NCI-H1417 (cell line): ENCODE data around the gene PIGO.

Source experiments
- DNase-seq, 3 experiments: peaks; one replicate each; lab custom pipeline; 2025; lab: John Stamatoyannopoulos, UW

PIGO gene

DNA sequence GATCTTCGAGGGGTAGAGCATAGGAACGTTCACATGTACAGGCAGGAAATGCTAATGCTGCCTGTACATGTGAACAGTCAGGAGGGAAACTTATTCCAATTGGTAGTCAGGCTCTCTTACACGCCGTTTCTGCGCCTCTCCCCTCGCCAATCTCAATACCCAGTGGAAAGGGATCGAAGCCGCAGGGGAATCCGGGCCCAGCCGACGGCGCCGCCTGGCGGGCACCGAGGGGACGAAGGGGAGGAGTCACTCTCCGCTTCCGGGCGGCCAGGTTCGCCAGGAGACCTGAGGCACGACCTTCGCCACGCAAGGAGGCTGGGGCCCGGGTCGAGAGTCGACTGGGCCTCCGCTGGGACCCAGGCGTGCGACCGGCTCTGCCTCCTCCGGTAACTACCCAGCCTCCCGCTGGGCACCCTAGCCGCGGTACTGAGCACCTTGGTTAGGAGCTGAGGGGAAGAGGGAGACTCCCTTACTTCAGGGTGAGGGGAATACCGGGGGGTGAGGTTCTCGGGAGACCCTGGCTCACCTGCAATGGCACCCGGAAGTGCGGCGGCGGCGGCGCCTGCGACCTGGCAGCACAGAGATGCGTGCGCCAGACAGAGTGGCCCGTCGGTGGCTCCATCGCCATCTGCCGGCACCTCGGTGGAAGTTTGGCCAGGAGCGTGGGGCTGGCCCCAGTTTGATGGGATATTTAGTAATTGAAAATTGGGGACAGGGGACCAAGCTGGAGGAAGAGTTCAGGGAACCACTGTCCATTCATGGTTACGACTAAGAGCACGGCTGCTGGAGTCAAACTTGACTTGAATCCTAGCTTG lies at the start of gene PIGO:
PIGO (minus strand) TSS at position 557 of the 815 bp plus-strand sequence. CDS start 1,026 bp downstream, outside the sequence.
- peak; percentile 73 to 91 (median 91) for DNase-seq

DNA sequence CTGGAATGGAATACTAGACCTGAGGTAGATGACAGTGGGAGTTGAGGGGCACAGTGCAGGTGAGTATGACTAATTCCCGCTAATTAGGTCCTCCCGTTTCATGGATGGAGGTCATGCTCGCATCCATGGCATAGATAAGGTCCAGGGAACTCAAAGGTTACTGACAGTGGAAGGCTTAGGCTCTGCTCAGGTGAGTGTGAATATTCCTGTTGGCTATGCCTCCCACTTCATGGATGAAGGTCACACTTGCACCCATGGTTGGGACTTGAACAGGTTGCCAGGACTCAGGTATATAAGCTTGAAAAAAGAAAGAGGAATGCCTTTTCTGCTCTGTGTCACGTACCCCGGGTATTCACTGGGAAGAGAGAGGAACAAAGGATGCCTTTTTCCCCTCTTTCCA lies 45.6 kb upstream of the PIGO start:
- DNase-seq, result no peak

DNA sequence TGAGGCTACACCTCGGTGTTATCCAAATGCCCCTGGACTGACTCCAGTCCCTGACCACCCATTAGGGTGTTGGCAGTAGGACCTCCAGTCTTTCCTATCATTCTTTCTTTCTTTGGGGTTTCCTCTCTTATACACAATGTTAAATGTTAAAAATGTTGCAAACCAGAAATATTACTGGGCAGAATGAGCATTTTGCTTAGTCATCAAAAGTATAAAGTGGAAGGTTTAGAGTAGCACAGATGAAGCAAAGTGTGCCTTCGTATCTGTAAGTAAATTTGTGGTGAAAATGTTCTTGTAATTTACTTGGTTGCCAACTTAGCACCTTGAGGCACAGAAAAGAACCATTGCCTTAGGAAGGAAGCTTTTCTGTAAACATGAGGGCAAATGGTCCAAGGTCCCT lies 43.7 kb upstream of the PIGO start:
- no peak for DNase-seq

DNA sequence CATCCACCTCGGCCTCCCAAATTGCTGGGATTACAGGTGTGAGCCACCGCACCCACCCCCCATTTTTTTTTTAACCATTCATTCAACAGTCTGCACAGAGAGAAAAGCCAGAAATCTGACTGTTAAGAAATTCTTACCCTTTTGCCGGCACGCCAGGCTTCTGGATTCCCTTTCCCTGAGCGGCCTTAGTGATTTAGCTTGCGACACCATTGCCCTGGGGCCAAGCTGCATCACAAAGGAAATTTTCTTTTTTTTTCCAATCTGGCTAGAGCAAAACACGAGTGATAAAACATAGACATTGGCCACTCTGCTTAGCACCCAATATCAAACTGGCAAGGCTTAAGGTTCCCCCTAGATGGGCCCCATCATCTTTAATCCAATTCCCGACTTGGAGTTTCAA lies 40.5 kb upstream of the PIGO start:
- DNase-seq, result no peak

DNA sequence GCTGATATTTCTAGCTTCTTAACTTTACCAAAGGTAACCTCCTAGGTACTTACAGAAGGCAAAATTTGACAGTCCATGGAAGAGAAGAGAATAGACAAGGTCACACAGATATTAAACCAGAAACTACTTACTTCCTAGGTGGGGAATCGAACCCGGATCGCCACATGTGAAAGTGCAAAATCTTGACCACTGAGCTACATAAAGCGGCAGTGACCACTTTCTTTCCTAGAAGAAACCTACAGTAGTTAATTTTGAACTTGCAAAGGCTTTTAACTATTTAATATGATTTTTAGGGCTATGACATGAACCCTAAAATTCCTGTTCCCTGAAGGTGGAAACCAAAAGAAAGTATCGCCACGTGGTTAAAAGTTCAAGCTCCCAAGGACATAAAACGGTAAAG lies 39.6 kb upstream of the PIGO start:
- no peak for DNase-seq

DNA sequence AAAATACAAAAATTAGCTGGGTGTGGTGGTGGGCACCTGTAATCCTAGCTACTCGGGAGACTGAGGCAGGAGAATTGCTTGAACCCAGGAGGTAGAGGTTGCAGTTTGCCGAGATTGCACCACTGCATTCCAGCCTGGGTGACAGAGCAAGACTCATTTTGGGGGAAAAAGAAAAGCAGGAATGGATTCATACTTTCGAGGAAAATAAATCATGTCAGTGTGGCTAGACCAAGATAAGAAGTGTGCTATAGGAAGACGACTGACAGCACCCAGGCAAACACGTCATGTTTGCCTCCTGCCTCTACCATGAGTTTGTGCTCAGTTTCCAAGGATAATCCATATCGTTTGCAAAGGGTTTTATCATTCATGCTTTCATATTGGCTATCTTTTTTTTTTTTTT lies 38.5 kb upstream of the PIGO start:
- no peak for DNase-seq

DNA sequence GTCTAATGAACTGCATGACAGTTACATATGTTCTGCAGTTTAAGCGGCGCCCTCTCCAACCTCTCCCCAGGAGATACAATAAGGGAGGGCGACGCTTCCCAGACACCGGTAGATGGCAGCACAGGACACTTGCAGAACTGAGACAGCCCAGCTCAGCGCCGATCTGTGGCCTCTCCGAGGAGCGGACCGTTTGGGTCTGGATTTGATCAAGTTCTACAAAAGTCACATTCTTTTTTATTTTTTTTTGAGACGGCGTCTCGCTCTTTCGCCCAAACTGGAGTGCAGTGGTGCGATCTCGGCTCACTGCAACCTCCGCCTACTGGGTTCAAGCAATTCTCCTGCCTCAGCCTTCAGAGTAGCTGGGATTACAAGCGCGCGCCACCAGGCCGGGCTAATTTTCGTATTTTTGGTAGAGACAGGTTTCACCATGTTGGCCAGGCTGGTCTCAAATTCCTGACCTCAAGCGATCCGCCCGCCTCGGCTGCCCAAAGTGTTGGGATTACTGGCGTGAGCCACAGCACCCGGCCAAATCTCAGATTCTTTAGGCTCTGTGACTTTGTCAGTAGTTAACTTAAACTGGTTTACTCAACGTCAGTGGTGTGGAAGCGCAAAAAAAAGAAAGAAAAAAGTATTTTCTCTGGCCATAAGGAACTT lies 20.6 kb upstream of the PIGO start:
- DNase-seq, result peak; percentile 76 to 92 (median 81)

DNA sequence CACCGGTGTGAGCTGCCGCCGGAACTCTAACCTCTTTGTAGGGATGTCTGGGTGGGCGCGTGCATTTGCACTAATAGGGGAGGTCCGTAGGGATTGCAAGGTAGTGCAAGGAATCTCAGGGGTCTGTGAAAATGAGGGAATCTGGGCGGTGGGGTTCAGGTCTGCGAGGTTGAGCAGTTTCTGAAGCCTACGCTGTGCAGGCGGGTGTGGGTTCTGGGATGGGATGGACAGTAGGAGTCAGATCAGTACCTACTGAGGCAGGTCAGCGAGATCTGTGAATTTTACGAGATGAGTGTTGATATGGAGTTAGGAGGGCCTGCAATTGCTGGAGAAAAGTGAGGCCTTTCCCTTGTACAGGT lies 20.1 kb upstream of the PIGO start:
- DNase-seq, result no peak

DNA sequence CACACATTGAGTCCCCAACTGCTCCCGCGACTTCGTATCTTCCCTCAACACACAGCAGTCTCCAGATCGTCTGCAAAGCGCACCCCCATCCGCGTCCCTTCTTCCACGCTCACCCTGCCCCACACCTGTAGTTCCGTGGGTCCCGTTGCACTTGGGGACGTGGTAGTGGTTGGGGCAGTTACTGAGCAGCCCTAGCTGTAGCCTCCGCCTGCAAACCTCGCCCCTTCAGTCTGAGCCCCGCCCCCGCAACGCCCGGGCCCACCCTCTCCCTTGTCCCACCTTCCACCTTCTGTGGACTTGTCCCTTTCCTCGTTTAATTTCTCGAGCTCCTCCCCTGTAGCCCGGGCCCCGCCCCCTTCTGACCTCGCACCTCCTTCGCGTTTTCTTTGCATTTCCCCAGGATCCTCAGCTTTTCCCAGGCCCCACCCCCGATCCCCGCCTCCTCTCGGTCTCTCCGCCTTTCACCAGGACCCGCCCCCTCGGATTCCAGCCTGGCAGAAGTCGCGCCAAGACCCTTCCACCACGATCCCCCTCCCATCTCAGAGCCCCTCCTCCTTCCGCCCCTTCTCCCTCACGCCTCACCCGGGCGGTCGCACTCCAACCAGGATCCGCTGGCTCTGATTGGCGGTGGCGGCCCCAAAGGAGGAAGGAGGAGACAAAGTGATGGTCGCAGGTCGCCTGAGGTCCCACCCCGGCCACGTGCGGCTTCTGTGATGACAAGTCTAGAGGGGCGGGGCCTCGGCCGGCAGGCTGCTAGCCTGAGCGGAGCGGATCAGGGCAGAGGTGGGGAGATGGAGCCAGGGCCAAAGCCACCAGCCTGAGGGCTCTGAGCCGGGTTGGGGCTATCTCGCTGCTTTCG lies 19.5 kb upstream of the PIGO start, which contains the start of gene ATOSB:
ATOSB (minus strand) TSS at position 183 of the 859 bp plus-strand sequence. CDS start 7,588 bp downstream, outside the sequence.
- peak; percentile 88 to 96 (median 95) for DNase-seq

DNA sequence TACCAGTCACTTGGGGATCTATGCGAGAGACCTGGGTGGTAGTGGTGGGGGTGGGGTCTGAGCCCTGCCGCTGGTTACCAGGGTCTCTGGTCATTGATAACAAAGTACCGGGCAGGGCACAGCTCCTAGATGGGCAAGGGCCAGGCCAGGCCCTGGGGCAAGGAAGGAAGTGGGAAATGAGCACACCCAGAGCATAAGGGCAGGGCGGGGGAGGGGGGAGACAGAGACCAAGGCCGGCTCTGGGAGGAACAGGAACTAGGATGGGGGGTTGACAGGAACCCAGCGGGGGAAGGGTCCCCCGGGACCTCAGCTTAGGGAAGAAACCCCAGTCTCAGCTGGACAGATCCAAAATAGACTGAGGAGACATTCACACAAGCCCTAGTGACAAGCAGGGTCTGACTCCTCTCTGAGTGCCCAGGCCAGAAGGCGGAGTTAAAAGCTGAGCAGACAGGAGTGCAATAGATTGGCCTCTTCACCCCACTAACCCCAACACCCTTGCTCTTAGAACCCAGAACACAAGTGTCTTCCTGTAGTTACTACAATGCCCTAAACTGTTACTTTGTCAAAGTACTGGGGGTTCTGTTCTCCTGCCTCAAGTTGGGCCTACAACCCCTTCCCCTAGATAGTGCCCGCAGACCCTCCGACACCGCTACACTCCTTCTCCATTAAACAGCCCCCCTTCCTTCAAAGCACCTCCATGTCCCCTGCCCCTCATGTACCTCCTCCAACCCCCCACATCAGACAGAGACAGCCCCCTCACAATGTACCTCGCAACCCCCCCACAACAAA lies 18.6 kb upstream of the PIGO start:
- peak in 2 of 3 experiments; percentile 20 to 42 for DNase-seq

DNA sequence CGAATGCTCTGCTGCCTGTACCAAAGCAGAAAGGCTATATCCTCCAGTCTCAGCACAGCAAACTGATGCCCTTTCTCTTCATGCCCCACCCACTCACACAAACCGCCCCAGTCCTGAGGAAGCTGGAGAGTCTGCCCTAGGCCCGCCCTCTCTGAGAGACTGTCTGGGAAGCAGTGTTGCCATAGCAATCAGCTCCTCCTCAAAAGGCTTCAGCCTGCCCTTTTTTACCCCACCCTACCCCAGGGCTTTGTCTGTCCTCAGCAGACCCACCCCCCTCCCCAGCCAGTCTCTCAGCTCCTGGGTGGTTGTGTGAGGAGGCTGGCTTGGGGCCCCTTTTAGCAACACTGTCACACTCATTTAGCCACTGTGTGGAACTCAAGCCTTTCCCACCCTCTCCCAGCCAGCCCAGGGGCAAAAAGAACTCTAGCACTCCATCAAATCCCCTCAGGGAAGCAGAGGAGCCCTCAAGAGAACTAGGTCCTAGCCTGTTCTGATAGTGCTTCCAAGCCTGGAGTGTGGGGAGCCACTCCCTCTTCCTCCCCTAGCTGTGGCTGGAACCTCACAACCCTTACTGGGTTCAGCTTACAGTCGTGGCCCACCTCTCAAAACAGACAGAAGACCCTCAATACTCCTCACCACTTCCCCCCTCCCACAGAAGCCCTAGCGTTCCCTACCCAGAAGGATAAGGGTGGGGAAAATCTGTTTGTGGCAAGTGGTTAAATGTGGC lies 17.9 kb upstream of the PIGO start:
- DNase-seq, result peak; percentile 60 to 79 (median 78)

DNA sequence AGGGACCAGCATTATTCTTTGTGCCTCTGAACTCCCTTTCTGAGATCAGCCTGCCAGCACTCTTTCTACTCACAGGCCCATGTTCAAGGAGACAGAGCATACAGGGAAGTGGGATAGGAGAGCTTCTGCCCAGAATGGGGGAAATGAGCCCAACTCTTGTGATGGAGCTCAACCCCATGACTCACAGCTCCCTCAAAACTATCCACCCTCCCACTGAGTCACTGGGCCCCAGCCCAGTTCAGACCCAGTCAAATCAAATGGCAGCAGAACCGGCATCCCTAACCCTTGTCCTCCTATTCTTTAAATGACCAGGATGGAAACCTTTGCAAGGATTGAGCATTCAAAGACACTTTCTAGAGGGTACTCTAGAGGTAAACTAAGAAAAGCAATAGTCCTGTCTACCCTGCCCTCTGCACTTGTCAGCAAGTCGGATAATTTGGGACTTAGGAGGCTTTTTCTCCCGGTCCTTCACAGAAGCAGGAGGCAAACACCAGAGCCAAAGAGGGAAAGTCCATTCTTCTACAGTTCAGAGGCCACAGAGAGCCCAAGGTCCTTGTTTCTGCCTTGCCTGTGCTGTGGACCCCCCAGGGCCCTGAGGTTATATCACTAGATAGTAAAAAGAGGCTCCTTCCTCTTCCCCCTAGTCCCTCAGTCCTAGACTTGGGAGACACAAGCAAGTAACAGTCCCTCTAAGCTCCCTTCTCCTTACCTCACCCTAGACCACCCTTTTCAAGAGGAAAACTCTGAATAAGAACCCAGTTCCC lies 16.0 kb upstream of the PIGO start:
- DNase-seq, result no peak

DNA sequence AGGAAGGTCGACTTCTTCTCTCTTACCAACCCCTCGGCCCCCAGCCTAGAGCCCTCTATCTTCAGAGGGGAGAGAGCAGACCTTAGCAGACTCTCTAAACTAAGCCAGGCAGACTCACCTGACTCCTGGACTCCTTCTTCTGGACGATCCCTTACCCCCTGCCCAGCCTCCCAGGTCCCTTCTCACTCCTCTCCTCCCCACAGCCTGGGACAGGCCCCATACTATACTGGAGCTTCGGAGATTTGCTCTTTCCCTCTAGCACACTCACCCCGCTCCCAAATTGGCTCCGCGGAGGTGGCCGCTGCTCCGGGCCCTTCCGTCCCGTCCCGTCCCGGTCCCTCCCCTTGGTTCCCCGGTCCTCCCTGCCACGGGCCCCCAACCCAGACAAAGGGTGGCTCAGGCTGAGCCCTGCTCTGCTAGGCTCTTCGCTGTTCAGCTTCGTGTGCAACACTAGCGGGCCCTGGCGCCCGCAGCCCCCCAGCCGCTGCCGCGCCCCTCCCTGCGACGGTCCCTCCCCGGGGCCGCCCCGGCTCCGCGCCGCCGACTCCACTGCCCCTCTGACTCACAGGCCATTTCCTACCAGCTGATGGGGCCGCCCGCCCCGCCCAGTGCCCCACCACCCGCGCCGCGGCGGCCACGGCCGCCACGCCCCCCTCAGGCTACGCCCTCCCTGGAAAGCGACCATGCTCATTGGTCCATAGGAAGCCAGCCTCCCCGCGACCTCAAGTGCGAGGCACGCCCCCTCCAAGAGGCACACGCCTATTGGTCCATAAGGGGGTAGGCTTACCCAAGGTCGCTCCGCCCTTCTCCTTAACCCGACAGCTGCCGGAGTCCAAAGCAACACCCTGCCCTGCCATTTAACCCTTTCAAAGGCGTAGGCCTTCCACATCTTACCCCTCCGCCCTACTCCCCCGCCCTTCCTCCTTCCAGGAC lies 14.9 kb upstream of the PIGO start:
- DNase-seq, result peak; percentile 83 to 94 (median 94)

DNA sequence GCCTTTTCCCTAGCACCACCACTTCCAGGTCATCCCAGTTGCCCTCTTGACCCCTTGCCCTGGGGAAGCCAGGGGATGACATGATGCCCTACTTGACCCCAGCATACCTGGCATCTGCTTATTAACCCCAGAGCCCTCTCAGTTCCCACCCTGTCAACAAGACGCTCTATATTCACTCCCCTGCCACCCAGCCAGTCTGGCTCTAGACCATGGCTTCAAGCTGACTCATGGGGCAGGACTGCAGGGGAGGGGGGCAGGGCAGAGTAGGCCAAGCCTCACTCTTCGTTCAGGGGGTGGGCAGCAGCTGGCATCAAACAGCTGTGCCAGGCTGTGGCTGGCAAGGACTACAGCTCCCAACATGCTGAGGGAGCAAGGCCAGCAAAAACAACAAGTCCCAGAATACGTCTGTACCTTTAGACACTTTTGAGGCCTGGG lies 14.0 kb upstream of the PIGO start:
- DNase-seq, result no peak

DNA sequence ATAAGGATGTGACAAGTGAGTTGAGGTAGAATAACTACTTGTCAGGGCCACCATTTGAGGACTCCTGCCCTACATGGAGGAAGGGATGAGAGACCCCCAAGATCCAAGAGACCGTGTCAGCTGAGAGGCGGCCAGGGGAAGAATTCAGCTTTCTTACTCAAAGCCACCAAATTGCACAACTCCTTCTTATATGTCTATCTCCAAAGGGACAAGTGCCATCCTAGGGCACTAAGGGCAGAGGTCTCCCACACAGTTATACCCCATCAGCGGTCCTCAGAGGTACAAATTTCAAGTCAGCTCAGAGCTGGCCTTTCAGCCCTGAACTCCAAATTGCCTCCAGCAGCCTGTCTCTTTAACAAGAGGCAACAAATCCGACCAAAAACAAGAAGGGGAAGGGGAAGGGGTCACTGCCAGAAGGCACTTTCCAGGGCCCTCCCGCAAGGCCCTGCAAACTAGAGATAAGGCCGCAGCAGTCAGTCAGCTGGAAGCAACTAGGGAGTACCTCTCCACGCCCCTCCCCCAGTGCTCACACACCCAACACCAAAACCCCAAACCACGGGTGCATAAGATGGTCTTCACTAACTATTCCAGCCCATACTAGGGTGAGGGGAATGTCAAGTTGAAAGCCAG lies 12.7 kb upstream of the PIGO start:
- DNase-seq, result no peak

DNA sequence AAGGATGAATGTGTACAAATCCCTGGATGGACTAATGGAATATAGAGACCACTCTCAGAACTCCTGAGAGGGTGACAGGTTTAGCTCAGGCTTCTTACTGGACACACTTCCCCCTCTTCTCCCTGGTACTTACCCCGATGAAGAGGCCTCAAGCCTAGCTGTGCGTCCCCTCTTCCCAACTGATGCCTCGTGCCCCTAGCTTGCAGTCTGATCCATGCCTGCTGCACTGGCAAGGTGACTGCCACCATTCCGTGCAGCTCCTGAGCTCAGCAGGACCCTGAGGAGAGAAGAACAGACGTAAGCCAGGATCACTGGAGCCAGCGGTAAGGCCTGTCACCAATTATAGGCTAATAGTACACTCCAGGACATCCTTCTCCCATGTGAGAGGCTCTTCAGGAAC lies 12.1 kb upstream of the PIGO start:
- DNase-seq, result no peak

DNA sequence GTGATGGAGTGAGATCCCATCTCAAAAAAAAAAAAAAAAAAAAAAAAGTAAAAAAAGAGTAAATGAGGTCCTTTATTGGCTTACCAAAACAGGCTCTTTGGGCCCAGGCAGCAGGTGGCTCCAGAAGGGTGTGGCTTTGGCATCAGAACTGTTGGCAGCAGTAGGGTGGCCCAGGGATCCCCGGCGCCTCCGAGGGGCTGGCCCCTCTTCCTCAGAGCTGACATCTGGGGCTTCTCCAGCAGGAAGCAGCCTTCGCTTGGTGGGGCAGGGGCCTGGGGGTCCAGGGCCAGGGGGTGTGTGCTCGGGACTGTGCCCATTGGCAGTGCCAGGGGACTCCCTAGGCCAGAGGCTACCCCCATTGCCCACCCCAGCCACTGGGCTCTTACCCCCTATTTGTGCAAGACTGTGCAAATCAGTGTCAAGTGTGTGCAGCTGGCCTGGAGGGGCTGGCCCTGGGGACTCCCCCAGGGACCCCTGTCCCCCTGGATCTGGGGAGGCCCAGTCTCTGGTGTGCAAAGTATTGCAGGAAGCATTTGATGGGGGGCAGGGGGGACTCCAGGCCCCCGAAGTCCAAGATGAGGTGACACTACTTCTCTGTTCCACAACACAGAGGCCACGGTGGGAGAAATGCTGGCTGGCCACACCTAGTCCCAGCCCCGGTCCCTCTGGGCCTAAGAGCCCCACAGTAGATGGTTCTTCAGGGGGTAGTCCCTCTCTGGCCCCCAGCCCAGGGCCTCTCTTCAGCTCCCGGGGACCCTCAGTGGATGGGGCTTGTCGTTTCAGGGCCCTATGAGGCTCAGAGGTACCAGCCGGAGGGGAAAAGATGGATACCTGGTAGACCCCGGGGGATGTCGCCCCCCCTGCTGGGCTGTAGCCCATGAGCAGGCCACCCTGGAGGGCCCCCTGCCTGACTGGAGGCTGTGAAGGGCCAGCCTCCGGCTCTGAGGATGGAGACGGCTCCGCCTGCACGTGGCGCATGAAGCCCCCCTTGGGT lies 11.2 kb upstream of the PIGO start:
- DNase-seq, result no peak
